GM19372 (cell line): ENCODE results near the gene MAPKAPK2.
"Not testable (repeated sequence)": the region's sequence is repeated elsewhere in the genome, so short reads cannot be mapped to it uniquely, and the experiment has no call there.

Source experiments
- ATAC-seq: cut with Tn5 transposase; IDR thresholded peaks from one replicate; pipeline ENCODE4 v1.9.1; 2021; ENCODE audit warnings: mild to moderate bottlenecking, low read depth, moderate library complexity; ENCODE audit not compliant: unreplicated experiment

The MAPKAPK2 gene

DNA sequence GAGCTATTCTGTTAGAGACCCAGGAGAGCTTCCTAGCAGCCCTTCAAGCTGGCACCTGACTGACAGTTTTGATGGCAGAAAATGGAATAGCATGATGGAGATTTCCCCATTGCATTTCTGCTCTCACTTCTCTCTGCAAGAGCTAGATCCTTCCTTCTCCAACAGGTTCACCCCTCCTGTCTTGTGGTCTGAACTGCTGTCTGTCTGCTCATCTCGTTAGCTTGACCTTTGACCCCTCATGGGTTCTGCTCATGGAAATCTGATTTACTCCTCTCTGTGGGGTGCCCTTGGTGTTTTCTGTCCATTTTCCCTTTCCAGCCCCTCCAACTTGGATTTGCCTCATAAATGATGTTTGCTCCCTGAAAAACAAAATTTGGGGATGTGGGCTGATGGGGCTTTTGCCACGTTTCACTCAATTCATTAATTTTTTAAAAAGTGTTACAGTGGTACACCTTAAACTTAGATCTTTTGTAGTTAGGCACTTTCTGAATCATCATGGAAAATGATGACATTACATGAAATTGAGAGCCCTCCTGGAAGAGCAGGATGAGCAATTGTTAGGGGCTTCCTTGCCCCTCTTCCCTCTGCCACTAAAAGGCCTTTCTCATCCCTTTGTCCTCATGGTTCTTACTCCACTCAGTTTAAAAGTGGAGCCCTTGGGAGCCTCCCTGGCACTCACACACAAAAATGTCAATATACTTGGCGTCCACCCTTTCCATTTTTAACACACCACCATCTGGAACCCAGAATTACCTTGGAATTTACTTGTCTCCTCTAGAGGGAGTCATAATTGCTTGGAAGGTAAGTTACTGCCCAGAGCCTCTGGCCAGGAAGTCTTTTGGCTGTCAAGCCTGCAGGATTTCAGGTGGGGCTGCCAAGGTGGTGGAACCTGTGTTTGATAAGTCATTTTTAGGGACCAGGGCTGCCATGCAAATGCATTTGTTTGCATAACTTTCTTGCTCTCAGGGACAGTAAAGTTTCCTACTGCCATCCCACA lies 54.0 kb downstream of the MAPKAPK2 start:
- no peak for ATAC-seq

DNA sequence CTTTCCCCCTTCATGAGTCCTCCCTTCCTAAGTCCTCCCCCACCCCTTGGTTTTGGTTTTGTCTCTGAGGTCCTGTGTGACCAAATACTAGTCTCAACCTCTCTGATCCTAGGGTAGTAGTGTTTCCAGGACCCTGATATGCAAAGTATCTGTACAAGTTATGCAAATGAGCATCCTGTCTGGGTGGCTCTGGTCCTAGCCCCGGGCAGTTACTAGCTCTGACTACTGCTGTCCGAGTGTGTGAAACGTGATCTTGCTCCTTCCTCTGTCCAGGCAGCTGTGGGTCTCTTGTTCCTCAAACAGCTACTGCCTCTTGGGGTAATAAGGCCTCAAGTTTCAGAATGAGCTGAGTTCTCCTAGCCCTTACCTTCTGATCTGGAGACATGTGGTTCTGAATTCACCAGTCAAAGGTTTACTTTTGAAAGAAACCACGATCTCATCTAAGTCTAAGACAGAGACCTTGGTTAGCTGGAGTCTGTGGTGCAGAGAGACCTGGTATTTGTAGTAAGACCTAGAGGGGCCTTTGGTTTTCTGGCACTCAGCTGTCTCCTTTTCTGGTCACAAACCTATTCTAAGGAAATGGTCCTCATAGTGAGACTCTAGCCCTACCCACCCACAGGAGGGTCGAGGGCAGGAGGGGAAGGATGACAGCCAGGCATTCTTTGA lies 54.8 kb downstream of the MAPKAPK2 start:
- ATAC-seq: peak; percentile 90

DNA sequence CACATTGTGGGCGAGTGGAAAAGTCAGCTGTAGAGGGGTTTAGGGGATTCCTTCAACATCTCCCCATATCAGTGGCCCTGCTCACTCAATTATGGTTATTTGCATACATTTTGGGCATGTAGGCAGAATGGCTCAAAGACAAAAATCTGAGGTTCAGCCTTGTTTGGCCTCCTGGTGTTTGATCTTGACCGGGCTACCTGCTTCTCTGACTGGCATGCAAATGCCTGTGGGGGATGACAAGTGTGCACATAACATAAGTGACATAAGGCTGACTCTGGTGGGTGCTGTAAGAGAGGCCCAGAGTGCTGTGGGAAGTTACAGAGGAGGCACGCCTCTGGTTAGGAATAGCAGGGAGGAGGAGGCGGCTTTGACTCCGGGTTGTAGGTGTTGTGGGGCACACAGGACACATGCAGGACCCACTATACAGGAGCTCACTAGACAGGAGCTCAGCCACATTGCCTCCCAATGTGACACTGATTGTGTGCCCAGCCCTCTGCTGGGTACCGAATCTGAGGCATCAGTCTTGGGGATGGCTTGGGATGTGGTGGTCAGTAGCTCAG lies 56.5 kb downstream of the MAPKAPK2 start:
- ATAC-seq: no peak

DNA sequence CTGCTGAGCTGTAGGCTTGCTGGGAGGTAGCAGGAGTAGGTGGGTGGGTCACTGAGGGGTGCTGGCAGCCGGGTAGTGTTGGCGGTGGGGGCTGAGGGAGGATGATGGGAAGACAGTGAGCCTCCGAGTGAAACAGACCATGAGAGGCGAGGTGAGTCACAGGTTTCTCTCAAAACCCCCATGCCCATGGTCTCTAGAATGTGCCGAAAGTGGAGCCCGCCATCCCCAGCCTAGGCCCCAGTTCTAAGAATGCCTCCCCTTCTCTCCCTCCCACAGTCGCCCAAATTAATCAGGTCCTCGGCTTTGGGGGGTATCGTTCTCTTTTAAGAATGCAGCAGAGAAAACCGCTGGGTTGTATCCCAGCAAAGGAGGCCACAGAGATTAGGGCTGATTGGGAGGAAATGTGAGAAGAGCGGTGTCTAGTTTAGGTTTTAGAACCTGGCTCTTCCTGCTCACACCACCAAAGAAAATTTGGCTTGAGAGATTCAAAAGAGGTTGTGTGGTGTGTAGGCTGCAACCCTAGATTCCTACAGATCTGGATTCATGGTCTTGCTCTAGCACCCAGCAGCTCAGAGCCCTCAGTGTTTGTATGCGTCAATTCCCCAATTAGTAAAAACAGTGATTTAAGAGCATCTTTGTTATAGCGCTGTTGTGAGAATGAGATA lies 58.1 kb downstream of the MAPKAPK2 start:
- ATAC-seq: no peak

DNA sequence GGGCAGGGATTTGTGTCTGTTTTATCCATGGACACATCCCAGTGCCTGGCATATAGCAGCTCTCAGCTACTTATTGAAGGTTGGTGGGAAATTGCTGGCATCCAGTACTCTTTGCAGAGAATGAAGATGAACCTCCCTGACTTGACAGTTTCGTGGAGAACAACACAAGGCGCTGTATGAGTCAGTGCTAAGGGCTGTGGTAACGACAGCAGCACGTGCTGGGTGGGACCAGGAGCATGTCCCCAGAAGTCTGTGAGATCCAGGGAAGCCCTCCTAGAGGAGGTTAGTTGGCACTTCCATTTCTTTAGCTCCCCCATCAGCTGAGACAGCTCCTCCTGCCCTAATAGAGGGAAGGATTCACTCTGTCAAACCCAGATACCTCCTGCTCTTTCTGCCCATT lies 60.0 kb downstream of the MAPKAPK2 start:
- ATAC-seq: no peak

DNA sequence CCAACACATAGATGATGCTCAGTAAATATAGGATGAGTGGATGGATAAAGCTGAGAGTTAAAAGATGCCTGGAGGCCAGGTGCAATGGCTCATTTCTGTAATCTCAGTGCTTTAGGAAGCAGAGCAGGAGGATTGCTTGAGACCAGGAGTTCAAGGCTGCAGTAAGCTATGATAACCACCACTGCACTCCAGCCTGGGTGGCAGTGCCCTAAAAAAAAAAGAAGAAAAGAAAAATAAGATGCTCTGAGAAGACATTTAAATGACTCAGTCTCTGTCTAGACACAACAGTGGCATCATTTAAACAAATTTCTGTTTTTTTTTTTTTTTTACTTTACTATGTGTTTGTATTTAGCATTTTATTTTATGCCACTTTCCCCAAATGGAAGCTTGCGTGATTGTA lies 60.6 kb downstream of the MAPKAPK2 start:
- ATAC-seq: no peak

DNA sequence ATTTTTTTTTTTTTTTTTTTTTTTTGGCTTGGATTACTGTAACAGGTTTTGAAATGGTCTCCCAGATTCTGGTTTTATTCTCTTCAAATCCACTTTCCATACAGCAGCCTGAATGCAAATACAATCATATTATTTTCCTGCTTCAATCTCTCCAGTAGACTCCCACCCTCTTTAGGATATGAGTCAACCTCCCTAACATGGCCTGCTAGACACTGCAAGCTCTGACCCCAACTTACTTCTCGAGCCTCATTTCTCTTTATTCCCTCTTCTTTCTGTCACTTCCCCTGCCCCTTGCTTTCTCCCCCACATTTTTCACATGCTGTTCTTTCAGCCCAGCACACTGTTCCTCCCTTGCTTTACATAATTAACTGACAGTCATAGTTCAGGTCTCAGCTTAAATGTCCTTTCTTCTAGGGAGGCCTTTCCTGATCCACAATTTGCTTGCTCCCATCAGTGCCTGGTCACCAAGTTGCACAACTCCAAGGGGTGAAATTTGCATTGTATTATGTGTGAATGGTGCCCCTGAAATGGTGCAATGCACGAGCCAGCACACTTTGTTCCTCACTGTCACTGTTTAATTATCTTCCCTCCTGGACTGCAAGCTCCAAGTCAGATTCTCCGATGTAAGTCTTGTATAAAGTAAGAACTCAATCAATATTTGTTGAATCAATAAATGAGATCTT lies 63.8 kb downstream of the MAPKAPK2 start:
- ATAC-seq: no peak

DNA sequence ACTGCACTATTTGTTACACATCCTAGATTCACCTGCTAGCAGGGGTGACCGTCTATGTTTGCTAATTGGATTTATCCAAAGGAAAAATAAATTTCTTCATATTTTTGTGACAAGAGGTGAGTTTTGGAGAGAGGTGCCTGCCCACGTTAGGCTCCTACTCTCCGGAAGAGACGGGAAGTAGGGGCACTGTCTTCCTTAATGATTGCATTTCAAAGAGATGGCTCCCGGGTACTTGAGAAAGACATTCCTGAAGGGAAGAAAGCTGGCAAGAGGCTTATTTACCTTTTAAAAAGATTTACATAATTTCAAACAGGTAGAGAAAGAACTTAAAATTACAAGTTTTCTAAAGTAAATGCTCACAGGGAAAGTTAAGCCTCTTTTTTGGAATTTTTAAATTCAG lies 67.2 kb downstream of the MAPKAPK2 start:
- ATAC-seq: no peak

DNA sequence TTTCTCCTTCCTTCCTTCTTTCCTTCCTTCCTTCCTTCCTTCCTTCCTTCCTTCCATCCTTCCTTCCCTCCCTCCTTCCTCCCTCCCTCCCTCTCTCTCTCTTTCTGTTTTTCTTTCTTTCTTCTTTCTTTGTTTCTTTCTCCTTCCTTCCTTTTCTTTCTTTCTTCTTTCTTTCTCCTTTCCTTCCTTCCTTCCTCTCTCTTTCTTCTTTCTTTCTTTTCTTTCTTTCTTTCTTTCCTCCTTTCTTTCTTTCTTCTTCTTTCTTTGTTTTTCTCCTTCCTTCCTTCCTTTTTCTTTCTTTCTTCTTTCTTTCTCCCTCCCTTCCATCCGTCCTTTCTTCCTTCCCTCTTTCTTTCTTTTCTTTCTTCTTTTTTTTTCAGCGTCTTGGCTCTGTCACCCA lies 67.8 kb downstream of the MAPKAPK2 start:
- no peak for ATAC-seq

DNA sequence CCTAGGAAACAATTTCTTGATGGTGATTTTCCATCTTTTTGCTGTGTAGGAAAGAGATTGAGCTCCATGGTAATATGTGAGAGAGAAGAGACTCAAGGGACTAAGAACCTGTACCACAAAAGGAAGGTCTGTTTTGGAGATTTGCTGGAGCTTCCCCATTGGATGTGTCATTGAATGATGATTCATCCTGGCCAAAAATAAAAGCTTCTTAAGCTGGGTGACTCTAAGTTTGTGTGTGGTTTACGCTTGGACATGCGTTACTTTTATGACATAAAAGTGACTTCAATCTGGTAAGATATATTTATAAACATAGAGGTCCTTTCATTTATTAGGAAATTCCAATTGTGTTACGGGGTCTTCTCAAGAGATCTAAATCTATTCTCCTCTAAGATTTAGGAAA lies 68.4 kb downstream of the MAPKAPK2 start:
- ATAC-seq: no peak

DNA sequence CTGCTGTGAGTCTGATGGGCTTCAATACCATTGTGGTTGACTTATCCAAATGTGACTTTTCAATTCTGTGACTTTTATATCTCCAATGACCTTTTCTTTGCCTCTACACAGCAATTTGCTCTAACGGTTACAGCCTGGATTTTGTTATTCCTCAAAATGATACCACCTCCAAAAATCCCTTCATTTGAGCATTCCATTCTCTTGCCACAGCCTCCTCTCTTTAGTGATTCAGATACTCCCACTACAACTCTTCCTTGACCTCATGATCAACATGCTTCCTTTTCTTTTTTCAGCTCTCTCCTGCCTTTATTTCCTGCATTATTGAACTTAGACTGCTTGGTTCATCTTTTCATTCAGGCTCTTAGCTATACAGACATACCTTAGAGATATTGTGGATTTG lies 69.3 kb downstream of the MAPKAPK2 start:
- ATAC-seq: no peak

DNA sequence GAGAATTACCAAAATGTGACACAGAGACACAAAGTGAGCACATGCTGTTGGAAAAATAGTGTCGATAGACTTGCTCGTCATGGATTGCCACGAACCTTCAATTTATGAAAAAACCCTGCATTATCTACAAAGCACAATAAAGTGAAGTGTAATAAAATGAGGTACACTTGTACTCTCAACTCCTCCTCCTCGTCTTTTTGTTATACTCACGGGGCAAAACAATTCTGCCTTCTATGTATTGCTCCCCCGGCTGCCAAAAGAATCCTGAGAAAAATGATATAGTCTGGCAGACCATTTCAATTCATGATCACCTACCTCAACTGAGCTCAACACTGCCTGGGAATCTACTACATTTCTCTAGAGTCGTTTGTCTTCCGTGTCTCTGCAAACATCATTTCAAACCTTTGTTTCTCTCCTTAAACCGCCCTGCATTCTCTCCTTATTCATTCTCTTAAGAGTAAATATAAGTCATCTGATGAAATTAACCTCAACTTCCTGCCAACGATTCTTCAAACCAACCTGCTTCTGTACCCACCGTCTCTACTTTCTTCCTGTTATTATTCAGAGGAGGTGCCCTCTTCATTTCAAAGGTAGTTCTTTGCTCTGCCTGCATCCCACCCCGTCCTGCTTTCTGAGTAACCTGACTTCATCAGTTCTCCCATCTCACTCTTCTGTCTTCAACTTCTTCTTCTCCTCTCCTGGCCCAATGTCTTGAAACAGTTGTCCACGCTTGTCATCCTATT lies 73.0 kb downstream of the MAPKAPK2 start:
- no peak for ATAC-seq

DNA sequence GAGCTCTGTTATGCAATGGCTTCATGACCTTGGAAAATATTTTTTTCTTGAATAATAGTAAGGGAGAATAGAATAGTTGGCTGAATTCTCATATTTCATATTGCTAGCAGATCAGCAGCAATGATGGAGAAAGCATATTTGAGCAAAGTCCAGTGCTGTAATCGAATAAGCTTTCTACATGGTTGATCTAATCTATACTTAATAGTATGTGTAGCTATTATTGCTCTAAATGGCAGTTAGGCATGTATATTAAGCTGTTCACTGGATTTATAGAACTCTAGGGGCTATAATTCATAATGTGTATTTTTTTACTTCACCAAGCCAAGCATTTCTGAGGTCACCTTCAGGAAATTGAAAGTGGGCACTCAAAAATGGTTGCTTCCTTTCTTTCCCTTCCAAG lies 75.9 kb downstream of the MAPKAPK2 start:
- ATAC-seq: no peak

DNA sequence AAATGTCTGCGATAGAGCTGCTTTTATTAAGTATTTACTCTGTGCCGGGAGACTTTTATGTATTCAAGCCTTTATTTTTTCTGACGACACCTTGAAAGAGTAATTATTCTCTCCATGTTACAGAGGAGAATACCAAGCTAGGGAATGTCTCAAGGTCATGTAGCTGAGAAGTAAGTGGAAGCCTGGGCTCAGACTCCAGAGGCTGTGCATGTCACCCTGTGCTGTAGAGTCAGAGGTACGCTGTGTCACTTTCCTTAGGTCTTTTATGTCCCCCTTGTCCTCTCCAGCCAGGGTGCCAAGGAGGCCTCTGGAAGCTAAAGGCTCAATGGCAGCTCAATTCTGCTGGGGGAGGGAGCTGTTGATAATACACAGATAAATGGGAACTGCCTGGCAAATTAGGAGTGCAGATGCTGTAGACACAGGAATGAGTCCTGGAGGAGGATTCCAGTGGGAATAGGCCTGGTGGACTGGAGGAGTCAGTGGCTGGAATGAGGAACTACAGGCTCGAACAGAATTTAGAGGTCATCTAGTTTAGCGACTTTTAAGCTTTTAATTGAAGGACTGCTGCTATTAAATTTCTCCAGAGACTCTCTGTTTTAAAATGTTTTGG lies 76.6 kb downstream of the MAPKAPK2 start:
- no peak for ATAC-seq

DNA sequence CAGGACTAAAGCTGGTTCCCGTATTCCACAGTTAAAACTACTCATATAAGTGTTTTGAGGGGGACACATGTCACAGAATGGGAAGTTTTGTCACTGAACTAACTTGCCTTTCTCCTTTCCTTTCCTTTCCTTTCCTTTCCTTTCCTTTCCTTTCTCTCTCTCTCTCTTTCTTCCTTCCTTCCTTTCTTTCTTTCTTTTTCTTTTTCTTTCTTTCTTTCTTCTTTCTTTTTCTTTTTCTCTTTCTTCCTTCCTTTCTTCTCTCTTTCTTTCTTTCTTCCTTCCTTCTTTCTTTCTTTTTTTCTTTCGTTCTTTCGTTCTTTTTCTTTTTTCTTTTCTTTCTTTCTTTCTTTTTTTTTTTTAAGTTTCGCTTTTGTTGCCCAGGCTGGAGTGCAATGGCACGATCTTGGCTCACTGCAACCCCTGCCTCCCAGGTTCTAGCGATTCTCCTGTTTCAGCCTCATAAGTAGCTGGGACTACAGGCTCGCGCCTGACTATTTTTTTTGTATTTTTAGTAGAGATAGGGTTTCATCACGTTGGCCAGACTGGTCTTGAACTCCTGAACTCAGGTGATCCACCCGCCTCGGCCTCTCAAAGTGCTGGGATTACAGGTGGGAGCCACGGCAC lies 78.1 kb downstream of the MAPKAPK2 start:
- ATAC-seq: not testable (repeated sequence)

DNA sequence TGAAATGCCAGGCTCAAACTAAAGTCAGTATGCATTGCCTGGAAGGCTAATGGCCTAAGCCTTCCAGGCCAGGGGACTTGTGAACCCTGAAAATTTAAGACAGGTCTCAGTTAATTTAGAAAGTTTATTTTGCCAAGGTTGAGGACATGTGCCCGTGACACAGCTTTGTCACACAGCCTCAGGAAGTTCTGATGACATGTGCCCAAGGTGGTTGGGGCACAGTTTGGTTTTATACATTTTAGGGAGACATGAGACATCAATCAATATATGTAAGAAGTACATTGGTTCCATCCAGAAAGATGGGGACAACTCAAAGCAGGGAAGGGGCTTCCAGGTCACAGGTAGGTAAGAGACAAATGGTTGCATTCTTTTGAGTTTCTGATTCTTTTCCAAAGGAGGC lies 81.1 kb downstream of the MAPKAPK2 start:
- ATAC-seq: not testable (repeated sequence)

DNA sequence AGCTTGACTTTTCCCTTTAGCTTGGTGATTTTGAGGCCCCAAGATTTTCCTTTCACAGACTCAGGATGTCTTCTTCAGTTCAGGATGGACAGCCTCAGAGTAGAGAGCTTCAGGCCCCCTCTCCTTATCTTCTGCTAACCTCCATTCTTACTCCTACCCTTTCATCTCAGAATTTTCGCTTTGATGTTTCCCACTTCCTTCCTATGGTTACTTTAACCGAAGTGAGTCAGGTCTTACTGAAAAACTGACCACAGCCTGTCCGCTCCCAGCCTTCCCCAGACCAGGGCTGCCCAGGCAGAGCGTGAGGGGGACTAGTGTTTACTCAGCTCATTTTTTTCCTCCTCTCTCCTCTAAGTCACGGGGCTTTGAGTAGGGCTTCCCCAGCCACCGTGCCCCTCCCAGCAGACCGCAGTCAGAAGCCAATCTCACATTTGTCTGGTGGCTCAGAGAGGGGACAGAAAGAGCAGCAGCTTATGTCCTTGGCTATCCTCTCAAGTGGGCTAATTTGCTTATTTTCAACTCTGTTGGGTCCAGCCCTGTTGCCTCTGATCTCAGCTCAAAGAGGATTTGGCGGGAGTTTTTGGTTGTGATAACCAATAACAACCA lies 81.6 kb downstream of the MAPKAPK2 start:
- ATAC-seq: no peak
